ENCODE data around the gene MYLK3.

MYLK3 gene

GRCh38 chr16:46706642-46707041 lies 41.5 kb downstream of the MYLK3 start:
- no peak for TF ChIP-seq CTCF (IDR thresholded peaks at IDR 0.05; ENCODE audit: low read depth, low read length)
- H3K4me3 ChIP-seq (ENCODE audit: low read depth, low read length) = no peak overlapping the region

GRCh38 chr16:46702030-46702429 lies 46.1 kb downstream of the MYLK3 start:
- no peak overlapping the region for H3K4me3 ChIP-seq (ENCODE audit: low read depth, low read length)
- TF ChIP-seq CTCF (IDR thresholded peaks at IDR 0.05; ENCODE audit: low read depth, low read length) = no peak

GRCh38 chr16:46701615-46702014 lies 46.5 kb downstream of the MYLK3 start:
- TF ChIP-seq CTCF (IDR thresholded peaks at IDR 0.05; ENCODE audit: low read depth, low read length) = no peak
- H3K4me3 ChIP-seq (ENCODE audit: low read depth, low read length) = no peak overlapping the region

- H3K4me3 ChIP-seq (ENCODE audit: low read depth, low read length) = no peak overlapping the region
- TF ChIP-seq CTCF (IDR thresholded peaks at IDR 0.05; ENCODE audit: low read depth, low read length) = no peak
Observed at GRCh38 chr16:46700048-46700447, 48.1 kb downstream of the MYLK3 start.

- no peak for TF ChIP-seq CTCF (IDR thresholded peaks at IDR 0.05; ENCODE audit: low read depth, low read length)
- no peak overlapping the region for H3K4me3 ChIP-seq (ENCODE audit: low read depth, low read length)
Observed at GRCh38 chr16:46696957-46697356, 51.2 kb downstream of the MYLK3 start.

GRCh38 chr16:46695937-46696336 lies 52.2 kb downstream of the MYLK3 start:
- H3K4me3 ChIP-seq (ENCODE audit: low read depth, low read length) = no peak overlapping the region
- no peak for TF ChIP-seq CTCF (IDR thresholded peaks at IDR 0.05; ENCODE audit: low read depth, low read length)

- TF ChIP-seq CTCF (IDR thresholded peaks at IDR 0.05; ENCODE audit: low read depth, low read length) = no peak
- no peak overlapping the region for H3K4me3 ChIP-seq (ENCODE audit: low read depth, low read length)
Observed at GRCh38 chr16:46693598-46693997, 54.5 kb downstream of the MYLK3 start.
